Hematopoietic multipotent progenitor cell treated with erythropoietin and hydrocortisone succinate and interleukin-3 and kit ligand, for 15 days (in vitro differentiated cells): ENCODE data around the gene NANOS1.
"Not testable (repeated sequence)": the region's sequence is repeated elsewhere in the genome, so short reads cannot be mapped to it uniquely, and the experiment has no call there.

ENCODE experiments used
- DNase-seq: peaks from one replicate; pipeline ENCODE4 v3.0.0-alpha.2; 2015; ENCODE audit warnings: low spot score

Gene NANOS1

GRCh38 chr10:119007211-119007574, 22.3 kb upstream of the NANOS1 start:
- no peak for DNase-seq

DNA sequence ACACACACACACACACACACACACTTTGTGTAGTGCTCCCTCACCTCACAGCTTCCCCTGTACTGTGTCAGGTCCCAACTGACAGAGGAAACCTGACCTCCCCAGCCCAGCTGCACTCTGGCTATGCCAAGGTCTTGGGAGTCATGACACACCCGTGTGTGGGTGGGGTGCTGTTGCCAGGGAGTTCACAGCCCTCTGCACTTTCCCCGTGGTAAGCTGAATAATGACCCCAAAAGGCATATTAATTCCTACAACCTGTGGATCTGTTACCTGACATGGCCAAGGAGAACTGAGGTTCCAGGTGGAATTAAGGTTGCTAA, 8.9 kb upstream of the NANOS1 start:
- DNase-seq = no peak

DNA sequence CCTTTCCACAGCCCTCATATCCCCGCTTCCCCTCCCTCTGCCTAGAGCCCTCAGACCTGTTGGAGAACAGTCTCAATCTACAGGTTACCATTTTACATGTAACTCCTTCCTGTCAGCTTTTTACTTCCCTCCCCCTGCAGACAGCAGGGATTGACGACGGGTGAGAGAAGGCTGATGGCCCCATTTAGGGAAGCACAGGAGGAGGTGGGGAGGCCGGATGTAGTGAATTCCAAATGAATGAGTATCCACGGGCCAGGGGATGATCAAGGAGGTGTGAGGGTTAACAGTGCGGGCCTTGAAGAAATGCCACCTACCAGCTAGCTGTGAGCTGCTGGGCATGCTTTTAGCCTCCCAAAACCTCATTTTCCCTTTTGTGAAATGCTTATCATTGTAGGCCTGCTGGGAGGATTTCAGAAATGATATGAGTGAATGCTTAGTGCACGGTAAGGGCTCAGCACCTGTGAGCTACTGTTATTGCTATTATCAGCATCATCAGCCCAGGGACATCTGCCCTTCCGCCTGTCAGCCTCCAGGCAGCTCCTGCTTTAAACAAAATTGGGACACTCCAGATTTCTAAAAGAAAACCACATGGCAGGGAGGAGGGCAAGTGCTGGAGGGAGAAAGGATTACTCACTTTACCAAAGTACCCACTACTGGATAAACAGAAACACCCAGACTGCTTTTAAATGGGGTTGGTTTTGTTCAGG, 6.5 kb upstream of the NANOS1 start:
- DNase-seq = no peak

DNA sequence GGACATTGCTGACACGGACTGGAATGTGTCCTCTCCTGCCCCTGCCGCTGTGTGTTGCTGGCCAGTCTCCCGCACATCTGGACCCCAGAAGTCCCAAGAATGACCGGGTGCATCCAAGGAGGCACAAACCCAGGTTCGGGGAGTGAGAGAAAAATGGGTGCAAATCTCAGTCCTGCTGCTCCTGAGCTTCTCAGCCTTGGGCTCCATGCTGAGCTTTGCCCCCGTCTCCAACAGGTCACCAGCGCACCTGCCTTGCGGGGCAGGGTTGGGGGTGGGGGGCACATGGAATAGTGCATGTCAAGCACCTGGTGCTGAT, 6.0 kb upstream of the NANOS1 start:
- DNase-seq = no peak

GRCh38 chr10:119024882-119025281, 4.6 kb upstream of the NANOS1 start:
- DNase-seq = no peak

DNA sequence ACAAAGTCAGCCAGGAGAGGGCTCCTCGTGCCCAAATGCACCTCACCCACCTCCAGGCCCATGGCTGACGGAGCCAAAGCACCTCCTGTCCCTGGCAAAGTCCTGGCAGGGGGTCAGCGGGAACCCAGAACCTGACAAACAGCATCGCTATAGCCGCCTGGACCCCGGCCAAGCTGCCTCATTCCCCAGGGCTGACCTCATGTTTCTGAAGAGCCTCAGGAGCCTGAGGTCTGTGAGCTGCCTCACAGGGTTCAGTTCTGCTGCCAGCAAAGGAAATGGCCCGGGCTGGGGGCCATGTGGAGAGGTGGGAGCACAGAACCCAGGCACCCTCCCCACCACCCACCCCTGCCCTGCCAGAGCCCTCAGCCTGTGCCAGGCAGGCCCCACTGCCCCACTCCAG, 4.2 kb upstream of the NANOS1 start:
- DNase-seq = no peak

GRCh38 chr10:119025776-119026175, 3.7 kb upstream of the NANOS1 start:
- no peak for DNase-seq

GRCh38 chr10:119026301-119027110, 3.0 kb upstream of the NANOS1 start:
- DNase-seq = no peak

GRCh38 chr10:119028445-119028899, 1.0 kb upstream of the NANOS1 start:
- not testable (repeated sequence) for DNase-seq

DNA sequence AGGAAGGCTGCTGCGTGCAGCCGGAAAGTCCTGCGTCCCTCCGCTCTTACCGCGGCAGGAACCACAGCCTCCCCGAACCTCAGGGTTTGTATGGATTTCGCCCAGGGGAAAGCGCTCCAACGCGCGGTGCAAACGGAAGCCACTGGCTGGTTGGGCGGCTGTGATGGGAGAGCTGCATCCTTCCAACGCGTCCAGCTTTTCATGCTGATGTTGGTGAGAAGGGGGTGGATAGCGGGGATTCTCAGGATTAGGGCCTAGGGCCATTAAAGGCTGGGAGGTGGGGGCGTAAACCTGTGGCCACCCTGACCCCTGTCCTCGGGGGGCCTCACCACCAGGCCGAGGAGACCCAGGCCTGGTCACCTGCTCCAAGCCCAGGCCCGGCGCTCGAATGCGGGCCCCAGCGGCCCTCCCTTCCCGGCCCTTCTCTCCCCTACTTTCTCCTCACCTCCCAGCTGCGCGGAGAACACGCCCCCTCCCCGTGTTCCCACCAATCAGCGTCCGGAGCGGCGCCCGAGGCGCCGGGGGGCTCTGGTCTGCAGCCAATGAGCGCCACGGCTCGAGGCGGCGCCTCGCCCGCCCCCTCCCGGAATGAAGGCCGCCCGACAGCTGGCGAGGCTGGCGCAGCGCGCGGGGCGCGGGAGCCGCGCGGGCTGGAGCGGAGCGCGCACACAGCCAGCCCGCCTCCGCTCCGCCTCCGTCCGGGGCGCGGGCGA, 458 bp upstream of the NANOS1 start:
- peak; percentile 78 for DNase-seq

DNA sequence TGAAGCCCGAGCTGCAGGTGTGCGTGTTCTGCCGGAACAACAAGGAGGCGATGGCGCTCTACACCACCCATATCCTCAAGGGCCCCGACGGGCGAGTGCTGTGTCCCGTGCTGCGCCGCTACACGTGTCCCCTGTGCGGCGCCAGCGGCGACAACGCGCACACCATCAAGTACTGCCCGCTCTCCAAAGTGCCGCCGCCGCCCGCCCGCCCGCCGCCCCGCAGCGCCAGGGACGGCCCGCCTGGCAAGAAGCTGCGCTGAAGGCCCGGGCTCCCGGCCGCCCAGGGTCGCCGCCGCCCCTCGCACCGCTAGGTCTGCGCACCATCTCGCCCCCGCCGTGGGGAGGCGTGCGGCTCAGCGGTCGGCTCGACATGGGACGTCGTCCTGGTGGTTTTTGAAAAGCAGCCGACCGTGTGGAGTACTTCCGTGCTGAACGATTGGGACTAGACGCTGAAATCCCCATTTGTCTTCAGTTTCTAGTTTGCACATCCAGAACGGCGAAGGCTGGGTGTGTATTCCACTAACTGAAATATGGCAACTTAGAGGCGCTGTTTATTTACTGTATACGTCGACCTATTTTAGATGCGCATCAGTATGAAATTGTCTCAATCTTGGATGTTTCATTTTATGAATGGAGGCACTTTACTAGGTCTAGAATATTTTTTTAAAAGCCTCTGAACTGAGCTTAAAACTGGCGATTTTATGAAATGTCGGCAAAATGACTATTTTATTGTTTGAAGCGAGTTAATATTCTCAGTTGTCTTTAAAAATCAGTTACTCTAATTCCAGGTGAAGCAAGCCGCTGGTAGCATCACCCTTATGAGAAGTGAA, 1.1 kb downstream of the NANOS1 start:
- DNase-seq = peak; percentile 49

DNA sequence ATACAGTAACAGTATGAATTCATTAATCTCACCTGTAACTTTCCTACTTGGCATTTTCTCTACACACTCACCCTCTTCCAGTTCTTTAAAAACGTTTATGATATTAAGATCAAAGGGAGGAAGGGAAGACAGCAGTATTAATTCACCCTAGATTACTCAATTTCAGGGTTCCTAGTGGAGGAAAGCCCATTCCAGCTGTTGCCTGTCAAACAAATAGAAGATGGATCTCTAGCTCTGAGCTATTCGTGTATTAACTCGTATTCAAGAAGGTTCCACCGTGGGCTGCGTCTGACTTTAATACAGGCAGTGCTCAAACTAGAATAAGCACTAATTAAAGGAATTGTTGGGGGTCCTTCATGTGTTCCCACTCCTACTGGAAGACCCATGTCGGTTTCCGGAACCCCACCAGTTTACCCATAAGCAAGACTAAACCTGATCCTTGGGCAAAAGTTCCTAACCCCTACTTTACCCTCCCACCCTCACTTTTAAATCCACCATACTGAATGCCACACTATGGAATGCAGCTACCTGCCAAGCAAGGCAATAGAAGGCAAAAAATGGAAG, 2.1 kb downstream of the NANOS1 start:
- DNase-seq = no peak

DNA sequence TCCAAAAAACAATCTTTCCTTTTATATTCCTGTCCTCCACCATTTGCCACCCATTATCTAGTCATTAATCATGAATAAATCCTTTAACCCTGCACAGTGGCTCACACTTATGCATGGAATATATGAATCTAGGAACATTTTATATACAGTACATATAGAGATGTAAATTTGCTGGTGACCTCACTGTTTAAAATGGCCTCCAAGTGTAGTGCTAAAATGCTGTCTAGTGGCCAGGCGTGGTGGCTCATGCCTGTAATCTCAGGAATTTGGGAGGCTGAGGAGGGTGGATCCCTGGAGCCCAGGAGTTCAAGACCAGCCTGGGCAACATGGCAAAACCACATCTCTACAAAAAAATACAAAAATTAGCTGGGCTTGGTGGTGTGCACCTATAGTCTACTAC, 9.6 kb downstream of the NANOS1 start:
- no peak for DNase-seq

GRCh38 chr10:119041326-119041725, 11.8 kb downstream of the NANOS1 start:
- no peak for DNase-seq

DNA sequence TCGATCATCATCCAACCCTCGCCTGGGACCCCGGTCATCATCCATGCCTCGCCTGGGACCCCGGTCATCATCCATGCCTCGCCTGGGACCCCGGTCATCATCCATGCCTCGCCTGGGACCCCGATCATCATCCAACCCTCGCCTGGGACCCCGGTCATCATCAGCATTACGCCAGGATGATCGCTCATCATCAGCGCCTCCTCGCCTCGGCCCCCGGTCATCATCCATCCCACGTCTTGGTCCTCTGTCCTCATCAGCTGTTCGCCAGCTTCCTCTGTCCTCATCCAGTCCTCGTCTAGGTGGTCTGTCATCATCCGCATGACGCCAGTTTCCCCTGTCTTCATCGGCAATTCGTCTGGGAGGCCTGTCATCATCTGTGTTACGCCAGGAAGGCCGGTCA, 12.7 kb downstream of the NANOS1 start:
- DNase-seq = no peak

DNA sequence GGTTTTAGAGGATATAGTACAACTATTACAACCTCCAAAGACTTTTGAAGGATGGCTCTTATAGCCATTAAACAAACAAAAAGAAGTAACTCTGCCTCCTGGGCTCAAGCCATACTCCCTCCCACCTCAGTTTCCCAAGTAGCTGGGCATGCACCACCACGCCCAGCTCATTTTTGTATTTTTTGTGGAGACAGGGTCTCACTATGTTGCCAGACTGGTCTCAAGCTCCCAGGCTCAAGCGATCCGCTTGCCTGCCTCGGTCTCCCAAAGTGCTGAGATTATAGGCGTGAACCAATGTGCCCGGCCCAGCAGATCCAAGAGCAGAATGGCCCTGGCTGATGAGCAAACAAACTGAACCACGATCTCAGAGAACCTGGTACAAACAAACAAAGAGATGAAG, 16.0 kb downstream of the NANOS1 start:
- no peak for DNase-seq

DNA sequence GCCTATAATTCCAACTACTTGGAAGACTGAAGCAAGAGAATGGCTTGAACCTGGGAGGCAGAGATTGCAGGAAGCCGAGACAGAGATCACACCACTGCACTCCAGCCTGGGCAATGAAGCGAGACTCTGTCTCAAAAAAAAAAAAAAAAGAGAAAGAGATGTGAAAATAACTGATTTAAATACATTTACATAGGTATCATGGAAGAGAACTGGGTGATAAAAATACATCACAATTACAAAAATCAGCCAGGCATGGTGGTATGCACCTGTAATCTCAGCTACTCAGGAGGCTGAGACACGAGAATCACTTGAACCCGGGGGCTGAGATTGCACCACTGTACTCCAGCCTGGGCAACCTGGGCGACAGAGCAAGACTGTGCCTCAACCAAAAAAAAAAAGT, 19.8 kb downstream of the NANOS1 start:
- no peak for DNase-seq

DNA sequence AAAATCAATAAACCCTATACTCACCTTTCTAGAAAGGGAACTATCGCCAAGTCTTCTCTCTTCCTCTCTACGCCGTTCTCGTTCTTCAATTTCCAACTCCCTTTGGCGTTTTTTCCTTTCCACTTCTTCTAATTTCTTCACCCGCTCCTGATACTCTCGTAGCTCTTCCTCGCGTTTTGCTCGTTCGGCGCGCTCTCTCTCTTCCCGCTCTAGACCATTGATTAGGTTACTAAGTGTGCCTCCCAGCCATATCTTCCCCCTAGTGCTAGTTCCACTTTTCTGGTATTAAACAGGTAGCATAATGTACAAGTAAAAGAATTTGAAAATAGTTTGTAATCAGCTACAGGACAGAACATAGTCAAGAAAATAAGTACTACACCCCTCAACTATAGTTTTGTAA, 20.3 kb downstream of the NANOS1 start:
- no peak for DNase-seq

DNA sequence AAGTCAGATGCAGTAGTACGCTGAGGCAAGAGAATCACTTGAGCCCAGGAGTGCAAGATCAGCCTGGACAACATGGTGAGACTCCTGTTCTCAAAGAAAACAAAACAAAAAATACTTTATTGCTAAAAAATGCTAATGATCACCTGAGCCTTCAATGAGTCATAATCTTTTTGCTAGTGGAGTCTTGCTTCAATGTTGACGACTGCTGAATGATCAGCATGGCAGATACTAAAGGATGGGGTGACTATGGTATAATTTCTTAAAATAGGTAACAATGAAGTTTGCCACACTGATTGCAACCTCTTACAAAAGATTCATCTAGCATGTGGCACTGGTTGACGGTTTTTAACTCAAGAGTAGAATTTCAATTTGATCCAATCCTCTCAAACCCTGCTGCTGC, 22.3 kb downstream of the NANOS1 start:
- no peak for DNase-seq

DNA sequence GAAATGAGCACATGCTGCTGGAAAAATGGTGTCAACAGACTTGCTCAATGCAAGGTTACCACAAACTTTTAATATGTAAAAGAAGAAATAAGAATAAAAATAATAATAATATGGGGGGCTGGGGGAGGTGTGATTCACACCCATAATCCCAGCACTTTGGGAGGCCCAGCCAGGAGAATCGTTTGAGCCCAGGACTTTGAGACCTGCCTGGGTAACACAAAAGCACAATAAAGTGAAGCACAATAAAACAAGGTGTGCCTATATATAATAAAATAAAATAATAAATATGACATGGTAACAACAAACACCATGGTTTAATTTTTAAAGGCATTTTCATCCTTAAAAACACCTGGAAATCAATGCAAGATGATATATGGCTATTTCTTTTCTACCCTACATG, 26.0 kb downstream of the NANOS1 start:
- DNase-seq = no peak

- no peak for DNase-seq
Observed at GRCh38 chr10:119058010-119058409, 28.5 kb downstream of the NANOS1 start.

- no peak for DNase-seq
Observed at GRCh38 chr10:119059557-119059956, 30.0 kb downstream of the NANOS1 start.
